Peyer's patch (tissue), 4 donors: Measurements from ENCODE around the gene TPP1. TPM values are rescaled to one million over a fixed set of nuclear protein-coding genes. Genes with fewer than 3 reads are reported as not detected.

ENCODE experiments used
- DNase-seq, 3 donors: peaks; one replicate each; pipeline ENCODE4 v3.0.0-alpha.2; 2017 to 2019
- H3K27ac ChIP-seq, 4 donors: fragments of 200-600 bp; sonication (generic); one replicate each; pipeline ENCODE4 v1.5.1; 2016 to 2019
- H3K27me3 ChIP-seq, 2 donors: fragments of 200-600 bp; sonication (generic); one replicate each; pipeline ENCODE4 v1.5.1; 2019
- H3K36me3 ChIP-seq, 3 donors: fragments of 200-600 bp; sonication (generic); one replicate each; pipeline ENCODE4 v1.5.1; 2016 to 2019
- H3K4me1 ChIP-seq, 4 donors: fragments of 200-600 bp; sonication (generic); one replicate each; pipeline ENCODE4 v1.5.1; 2016 to 2019
- H3K4me3 ChIP-seq, 4 donors: fragments of 200-600 bp; sonication (generic); 1 replicate in 3 of 4; 2 replicates in 1 of 4; pipeline ENCODE4 v1.5.1; 2016 to 2019; ENCODE audit warnings: mild to moderate bottlenecking in 1 of 4
- H3K9me3 ChIP-seq, 4 donors: fragments of 200-600 bp; sonication (generic); one replicate each; pipeline ENCODE4 v1.5.1; 2016 to 2019; ENCODE audit warnings: mild to moderate bottlenecking in 1 of 4
- CTCF ChIP-seq, 6 experiments: fragments of 450-650 bp in 4 of 6; fragments of 200-600 bp in 2 of 6; sonication (generic) in 1 of 6; IDR thresholded peaks; one replicate each; pipeline ENCODE4 v1.5.1; 2017 to 2019; ENCODE audit warnings: antibody characterized with exemption in 6 of 6, mild to moderate bottlenecking in 3 of 6, moderate library complexity in 1 of 6
- POLR2A ChIP-seq, 2 donors: fragments of 450-650 bp; IDR thresholded peaks; one replicate each; pipeline ENCODE4 v1.5.1; 2017; ENCODE audit warnings: antibody characterized with exemption in 2 of 2, mild to moderate bottlenecking in 2 of 2, moderate library complexity in 2 of 2
- total RNA-seq, 4 donors: library from RNA; depleted of rRNA; stranded (reverse); fragments of >200 nt; gene quantifications; one replicate each; pipeline ENCODE4 v1.1.0, GENCODE V29; 2016

TPP1 gene
- total RNA-seq, 4 donors from 2014 or later = 79.2 to 232 (median 134) TPM

- H3K4me3 ChIP-seq = peak overlapping the region in 2 of 4 donors; percentile 38 to 47
- no peaks in the 10 kb centered on the region for H3K9me3 ChIP-seq
- TF ChIP-seq CTCF (IDR thresholded peaks at IDR 0.05) (no peak), POLR2A (IDR thresholded peaks at IDR 0.05) (no peak)
- H3K27ac ChIP-seq = no peak overlapping the region
- peaks cover 0 to 9% (median 3%) of the 10 kb centered on the region in 4 donors for H3K4me1 ChIP-seq
- H3K36me3 ChIP-seq = peaks cover 0 to 36% (median 0%) of the 10 kb centered on the region in 3 donors
- H3K27me3 ChIP-seq = no peaks in the 10 kb centered on the region
- DNase-seq = no peak
Observed at GRCh38 chr11:6630632-6631291, 11.5 kb upstream of the TPP1 start.

- peaks cover 0 to 43% (median 0%) of the 10 kb centered on the region in 3 donors for H3K36me3 ChIP-seq
- H3K4me3 ChIP-seq = peak overlapping the region in 2 of 4 donors; percentile 38 to 47
Observed at GRCh38 chr11:6629892-6630631, 10.8 kb upstream of the TPP1 start.

GRCh38 chr11:6629573-6629891, 10.3 kb upstream of the TPP1 start:
- H3K4me3 ChIP-seq = no peak overlapping the region

More at GRCh38 chr11:6629892-6630631, 10.8 kb upstream of the TPP1 start:
- Histone ChIP-seq H3K27me3 (no peaks in the 10 kb centered on the region), H3K9me3 (no peaks in the 10 kb centered on the region), H3K27ac (no peak overlapping the region), H3K4me1 (peaks cover 0 to 7% (median under 1%) of the 10 kb centered on the region in 4 donors)
- DNase-seq = no peak
- TF ChIP-seq POLR2A (IDR thresholded peaks at IDR 0.05) (no peak), CTCF (IDR thresholded peaks at IDR 0.05) (no peak)

GRCh38 chr11:6628526-6628925, 9.3 kb upstream of the TPP1 start:
- H3K27ac ChIP-seq = no peak overlapping the region
- DNase-seq = no peak
- H3K27me3 ChIP-seq = no peaks in the 10 kb centered on the region
- peaks cover 0 to 44% (median 0%) of the 10 kb centered on the region in 3 donors for H3K36me3 ChIP-seq
- no peak overlapping the region for H3K4me3 ChIP-seq
- H3K4me1 ChIP-seq = peaks cover 0 to 7% (median 0%) of the 10 kb centered on the region in 4 donors
- no peak for TF ChIP-seq POLR2A (IDR thresholded peaks at IDR 0.05)
- no peak for TF ChIP-seq CTCF (IDR thresholded peaks at IDR 0.05)
- no peaks in the 10 kb centered on the region for H3K9me3 ChIP-seq

More at GRCh38 chr11:6629573-6629891, 10.3 kb upstream of the TPP1 start:
- Histone ChIP-seq H3K9me3 (no peaks in the 10 kb centered on the region), H3K27ac (no peak overlapping the region), H3K27me3 (no peaks in the 10 kb centered on the region), H3K4me1 (peaks cover 0 to 7% (median 0%) of the 10 kb centered on the region in 4 donors), H3K36me3 (peaks cover 0 to 44% (median 0%) of the 10 kb centered on the region in 3 donors)
- DNase-seq = no peak
- TF ChIP-seq CTCF (IDR thresholded peaks at IDR 0.05) = no peak
- TF ChIP-seq POLR2A (IDR thresholded peaks at IDR 0.05) = no peak

- Histone ChIP-seq H3K4me3 (no peak overlapping the region), H3K9me3 (no peaks in the 10 kb centered on the region), H3K36me3 (peaks cover 0 to 44% (median 0%) of the 10 kb centered on the region in 3 donors), H3K27ac (peak overlapping the region in 1 of 4 donors; percentile 56), H3K4me1 (peaks cover 0 to 7% (median 0%) of the 10 kb centered on the region in 4 donors), H3K27me3 (no peaks in the 10 kb centered on the region)
- TF ChIP-seq CTCF (IDR thresholded peaks at IDR 0.05) = no peak
- TF ChIP-seq POLR2A (IDR thresholded peaks at IDR 0.05) = no peak
- no peak for DNase-seq
Observed at GRCh38 chr11:6627762-6628241, 8.6 kb upstream of the TPP1 start.
